Activated CD8-positive, alpha-beta memory T cell treated with anti-CD3 and anti-CD28 coated beads, Interleukin-2, amount 50 U/mL, for 48 hours (primary cell): Measurements from ENCODE around the gene CYP2B6.
"Not testable (repeated sequence)": the region's sequence is repeated elsewhere in the genome, so short reads cannot be mapped to it uniquely, and the experiment has no call there.

Experiments
- DNase-seq: peaks from one replicate; pipeline ENCODE4 v3.0.0-alpha.2; 2020

The CYP2B6 gene

DNA sequence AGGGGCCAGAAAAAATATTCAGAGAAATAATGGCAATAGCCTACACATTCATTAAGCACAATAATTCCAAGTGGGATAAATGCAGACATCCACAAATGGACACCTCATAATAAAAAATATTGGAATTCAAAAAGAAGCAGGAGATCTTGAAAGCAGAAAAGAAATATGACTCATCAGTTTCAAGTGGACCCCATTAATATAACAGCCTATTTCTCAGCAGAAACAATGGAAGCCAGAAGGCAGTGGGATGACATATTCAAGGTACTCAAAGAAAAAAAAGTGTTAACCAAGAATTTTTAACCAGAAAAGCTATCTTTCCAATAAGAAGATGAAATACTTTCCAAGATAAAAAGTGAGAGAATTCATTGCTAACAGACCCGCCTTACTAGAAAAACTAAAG is 48.7 kb downstream of the CYP2B6 start:
- no peak for DNase-seq

- DNase-seq: not testable (repeated sequence)
These were observed 54.0 kb downstream of the CYP2B6 start for GRCh38 chr19:41045095-41045494.

DNA sequence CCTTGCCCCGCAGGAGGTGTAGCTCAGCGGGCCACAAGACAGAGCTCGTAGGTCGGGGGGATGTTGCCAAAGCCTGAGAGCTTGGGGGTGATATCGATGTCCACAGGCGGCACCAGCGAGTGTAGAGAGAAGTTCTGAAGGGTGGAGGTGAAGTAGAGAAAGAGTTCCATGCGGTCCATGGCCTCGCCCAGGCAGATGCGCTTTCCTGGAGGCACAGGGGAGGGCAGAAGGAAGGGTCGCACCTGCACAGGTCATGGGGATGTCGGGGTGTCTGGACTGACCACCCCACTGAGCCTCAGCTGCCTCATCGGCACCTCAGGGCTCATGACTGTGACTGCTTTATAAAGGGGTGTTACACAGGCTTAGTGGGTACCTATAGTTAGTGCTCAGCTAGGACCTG is 59.3 kb downstream of the CYP2B6 start:
- no peak for DNase-seq

- not testable (repeated sequence) for DNase-seq
These were observed 61.1 kb downstream of the CYP2B6 start for GRCh38 chr19:41052162-41052561.

DNA sequence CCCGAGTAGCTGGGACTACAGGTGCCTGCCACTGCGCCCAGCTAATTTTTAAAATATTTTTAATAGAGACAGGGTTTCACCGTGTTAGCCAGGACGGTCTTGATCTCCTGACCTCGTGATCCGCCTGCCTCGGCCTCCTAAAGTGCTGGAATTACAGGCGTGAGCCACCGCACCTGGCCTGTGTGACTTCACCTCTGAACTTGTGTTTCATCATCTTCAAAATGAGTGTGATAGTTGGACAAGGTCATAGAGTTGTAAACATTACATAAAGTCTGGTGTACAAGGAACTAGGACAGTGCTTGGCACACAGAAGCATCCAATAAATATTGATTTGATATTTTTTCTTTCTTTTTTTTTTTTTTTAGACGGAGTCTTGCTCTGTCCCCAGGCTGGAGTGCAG is 62.2 kb downstream of the CYP2B6 start:
- not testable (repeated sequence) for DNase-seq

- DNase-seq: no peak
These were observed 74.0 kb downstream of the CYP2B6 start for GRCh38 chr19:41064974-41065569.
